HepG2 (cell line): ENCODE results near the gene NT5C. TPM values are rescaled to one million over a fixed set of nuclear protein-coding genes. Genes with fewer than 3 reads are reported as not detected.

Source experiments
- BRD4 ChIP-seq: sonication (generic); formaldehyde crosslinking; IDR thresholded peaks from 2 replicates; pipeline ENCODE4 v1.4.0; 2020; ENCODE audit warnings: missing genetic modification reagents
- CAMTA2 ChIP-seq: sonication (generic); formaldehyde crosslinking; IDR thresholded peaks from 2 replicates; pipeline ENCODE4 v1.4.0; 2020; ENCODE audit warnings: mild to moderate bottlenecking, missing genetic modification reagents, borderline replicate concordance
- CBFB ChIP-seq: sonication (generic); formaldehyde crosslinking; IDR thresholded peaks from 2 replicates; pipeline ENCODE4 v1.4.0; 2020; ENCODE audit warnings: missing genetic modification reagents
- MZF1 ChIP-seq: sonication (generic); formaldehyde crosslinking; IDR thresholded peaks from 2 replicates; pipeline ENCODE4 v1.8.1; 2023; ENCODE audit warnings: mild to moderate bottlenecking, missing genetic modification reagents, borderline replicate concordance
- NFATC3 ChIP-seq: sonication (generic); formaldehyde crosslinking; IDR thresholded peaks from 2 replicates; pipeline ENCODE4 v1.5.1; 2020; ENCODE audit warnings: mild to moderate bottlenecking, missing genetic modification reagents
- NFKBIZ ChIP-seq: IDR thresholded peaks from 2 replicates; pipeline ENCODE4 v1.6.1; 2018; ENCODE audit warnings: missing genetic modification reagents, missing compliant biosample characterization
- SALL1 ChIP-seq: sonication (generic); formaldehyde crosslinking; IDR thresholded peaks from 2 replicates; pipeline ENCODE4 v1.8.0; 2022; ENCODE audit warnings: mild to moderate bottlenecking, missing genetic modification reagents
- SATB2 ChIP-seq: sonication (generic); formaldehyde crosslinking; IDR thresholded peaks from 2 replicates; pipeline ENCODE4 v1.5.0; 2020; ENCODE audit warnings: missing genetic modification reagents
- SNAPC2 ChIP-seq: sonication (generic); formaldehyde crosslinking; IDR thresholded peaks from 2 replicates; pipeline ENCODE4 v1.8.1; 2022; ENCODE audit warnings: mild to moderate bottlenecking, missing genetic modification reagents
- ZBTB21 ChIP-seq: sonication (generic); formaldehyde crosslinking; IDR thresholded peaks from 2 replicates; pipeline ENCODE4 v1.4.0; 2020; ENCODE audit warnings: missing genetic modification reagents
- ZEB1 ChIP-seq: IDR thresholded peaks from 2 replicates; pipeline ENCODE4 v1.6.1; 2012; ENCODE audit warnings: mild to moderate bottlenecking, low read depth, inconsistent platforms; ENCODE audit not compliant: insufficient replicate concordance
- ZFX ChIP-seq: sonication (generic); formaldehyde crosslinking; IDR thresholded peaks from 2 replicates; pipeline ENCODE4 v1.4.0; 2020; ENCODE audit warnings: mild to moderate bottlenecking, low read depth, missing genetic modification reagents, moderate library complexity
- ZNF205 ChIP-seq: IDR thresholded peaks from 2 replicates; pipeline ENCODE4 v1.6.1; 2018; ENCODE audit warnings: missing biosample characterization, missing genetic modification reagents
- ZNF3 ChIP-seq: IDR thresholded peaks from 2 replicates; pipeline ENCODE4 v1.7.0; 2017; ENCODE audit warnings: inconsistent platforms
- ZNF441 ChIP-seq: sonication (generic); formaldehyde crosslinking; IDR thresholded peaks from 2 replicates; pipeline ENCODE4 v1.7.0; 2021; ENCODE audit warnings: missing genetic modification reagents, borderline replicate concordance
- ZNF547 ChIP-seq: sonication (generic); formaldehyde crosslinking; IDR thresholded peaks from 2 replicates; pipeline ENCODE4 v1.5.1; 2020; ENCODE audit warnings: mild to moderate bottlenecking, missing genetic modification reagents
- ZNF713 ChIP-seq: sonication (generic); formaldehyde crosslinking; IDR thresholded peaks from 2 replicates; pipeline ENCODE4 v1.4.0; 2020; ENCODE audit warnings: mild to moderate bottlenecking, missing genetic modification reagents
- ZSCAN9 ChIP-seq: IDR thresholded peaks from 2 replicates; pipeline ENCODE4 v1.6.1; 2016; ENCODE audit warnings: borderline replicate concordance
- polyA plus RNA-seq, 8 experiments: library from polyadenylated mRNA; depleted of rRNA in 3 of 8; stranded (reverse) in 7 of 8; unstranded in 1 of 8; fragments of >200 nt; fragmentation: Illumina TruSeq in 4 of 8; extraction: Trizol in 4 of 8; gene quantifications; 2 replicates each; pipeline versions ENCODE4 v1.2.1 to v1.2.3, GENCODE V29; 2011 to 2016; ENCODE audit warnings: low read depth in 4 of 8, missing spikeins in 1 of 8, mixed read lengths in 1 of 8; ENCODE audit not compliant: insufficient read depth in 1 of 8
- total RNA-seq, 5 experiments: library from RNA; depleted of rRNA; stranded (reverse); fragments of >200 nt; fragmentation: Illumina TruSeq; extraction: Trizol; gene quantifications; 2 replicates each; pipeline ENCODE4 v1.2.3, GENCODE V29; 2016; ENCODE audit warnings: low read depth in 1 of 5
- TF ChIP-seq, protein P1 (sequence below): IDR thresholded peaks from 2 replicates; pipeline ENCODE4 v1.6.1; 2018; ENCODE audit warnings: missing genetic modification reagents, mild to moderate bottlenecking, missing compliant biosample characterization
- TF ChIP-seq, protein P2 (sequence below): sonication (generic); formaldehyde crosslinking; IDR thresholded peaks from 2 replicates; pipeline ENCODE4 v1.8.1; 2023; ENCODE audit warnings: missing genetic modification reagents, mild to moderate bottlenecking, borderline replicate concordance
- TF ChIP-seq, protein P3 (sequence below): sonication (generic); formaldehyde crosslinking; IDR thresholded peaks from 2 replicates; pipeline ENCODE4 v1.8.0; 2022; ENCODE audit warnings: mild to moderate bottlenecking, missing genetic modification reagents
- TF ChIP-seq, protein P4 (sequence below): IDR thresholded peaks from 2 replicates; pipeline ENCODE4 v1.6.1; 2016; ENCODE audit warnings: low read depth, missing genetic modification reagents, missing compliant biosample characterization
- TF ChIP-seq, protein P5 (sequence below): sonication (generic); formaldehyde crosslinking; IDR thresholded peaks from 2 replicates; pipeline ENCODE4 v1.5.0; 2020; ENCODE audit warnings: mild to moderate bottlenecking, low read depth, missing genetic modification reagents, borderline replicate concordance

Gene NT5C
- total and polyA plus RNA-seq, 2 of the 13 experiments (the other 11 are each of a cell fraction or from before 2014, with no cell fraction given) = 42.8 to 48.6 TPM

DNA sequence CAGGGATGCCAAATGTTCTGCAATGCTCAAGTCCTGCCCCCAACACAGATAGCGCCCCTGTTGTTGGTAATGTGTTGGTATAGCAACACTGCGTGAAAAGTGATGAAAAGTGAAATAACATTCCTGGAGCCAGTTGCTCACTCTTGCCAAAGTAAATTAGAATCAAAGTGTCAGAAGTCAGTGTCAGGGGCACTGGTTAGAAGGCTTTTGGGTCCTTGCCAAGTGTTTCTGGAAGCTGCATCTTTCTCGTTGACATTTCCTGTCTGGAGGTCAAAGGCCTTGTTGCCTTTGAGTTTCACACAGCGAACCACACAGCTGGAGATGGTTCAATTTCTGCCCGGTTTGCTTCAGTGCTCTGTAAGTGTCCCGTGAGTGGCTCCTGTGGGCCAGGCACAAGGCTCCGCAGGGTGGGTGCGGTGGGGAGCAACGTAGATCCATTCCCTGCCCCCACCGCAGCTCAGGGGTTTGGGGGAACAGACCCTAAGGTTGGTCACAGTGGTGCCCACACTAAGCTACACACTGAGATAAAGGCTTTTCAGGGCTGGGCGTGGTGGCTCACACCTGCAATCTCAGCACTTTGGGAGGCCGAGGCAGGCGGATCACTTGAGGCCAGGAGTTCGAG, 47.4 kb downstream of the NT5C start (continued):
- TF ChIP-seq ZBTB21 (CRISPR knock-in tag) (no peak; the same call in 1 of the 2 replicates), MZF1 (CRISPR knock-in tag) (no peak), ZSCAN9 (CRISPR knock-in tag) (peak; percentile 82), CAMTA2 (CRISPR knock-in tag) (no peak), CBFB (peak; percentile 73; the same call in 1 of the 2 replicates), SATB2 (no peak), ZNF205 (CRISPR knock-in tag) (peak; percentile 67), SNAPC2 (CRISPR knock-in tag) (0 out of 2 replicates have a peak, but pooled peaks have one; percentile 24), ZNF713 (CRISPR knock-in tag) (peak; percentile 64; the same call in 1 of the 2 replicates), ZFX (CRISPR knock-in tag) (peak; percentile 59; the same call in 1 of the 2 replicates), ZNF547 (CRISPR knock-in tag) (peak; percentile 76; the same call in 1 of the 2 replicates), ZNF3 (CRISPR knock-in tag) (peak; percentile 62; the same call in 1 of the 2 replicates), ZEB1 (peak; percentile 26), BRD4 (0 out of 2 replicates have a peak, but pooled peaks have one; percentile 22), NFATC3 (CRISPR knock-in tag) (no peak), NFKBIZ (CRISPR knock-in tag) (peak; percentile 86), SALL1 (CRISPR knock-in tag) (peak; percentile 97), ZNF441 (CRISPR knock-in tag) (no peak; the same call in 1 of the 2 replicates)
- TF ChIP-seq, protein P1, sequence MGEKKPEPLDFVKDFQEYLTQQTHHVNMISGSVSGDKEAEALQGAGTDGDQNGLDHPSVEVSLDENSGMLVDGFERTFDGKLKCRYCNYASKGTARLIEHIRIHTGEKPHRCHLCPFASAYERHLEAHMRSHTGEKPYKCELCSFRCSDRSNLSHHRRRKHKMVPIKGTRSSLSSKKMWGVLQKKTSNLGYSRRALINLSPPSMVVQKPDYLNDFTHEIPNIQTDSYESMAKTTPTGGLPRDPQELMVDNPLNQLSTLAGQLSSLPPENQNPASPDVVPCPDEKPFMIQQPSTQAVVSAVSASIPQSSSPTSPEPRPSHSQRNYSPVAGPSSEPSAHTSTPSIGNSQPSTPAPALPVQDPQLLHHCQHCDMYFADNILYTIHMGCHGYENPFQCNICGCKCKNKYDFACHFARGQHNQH (CRISPR knock-in tag) = peak; percentile 98
- TF ChIP-seq, protein P2, sequence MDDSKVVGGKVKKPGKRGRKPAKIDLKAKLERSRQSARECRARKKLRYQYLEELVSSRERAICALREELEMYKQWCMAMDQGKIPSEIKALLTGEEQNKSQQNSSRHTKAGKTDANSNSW = no peak
- TF ChIP-seq, protein P3, sequence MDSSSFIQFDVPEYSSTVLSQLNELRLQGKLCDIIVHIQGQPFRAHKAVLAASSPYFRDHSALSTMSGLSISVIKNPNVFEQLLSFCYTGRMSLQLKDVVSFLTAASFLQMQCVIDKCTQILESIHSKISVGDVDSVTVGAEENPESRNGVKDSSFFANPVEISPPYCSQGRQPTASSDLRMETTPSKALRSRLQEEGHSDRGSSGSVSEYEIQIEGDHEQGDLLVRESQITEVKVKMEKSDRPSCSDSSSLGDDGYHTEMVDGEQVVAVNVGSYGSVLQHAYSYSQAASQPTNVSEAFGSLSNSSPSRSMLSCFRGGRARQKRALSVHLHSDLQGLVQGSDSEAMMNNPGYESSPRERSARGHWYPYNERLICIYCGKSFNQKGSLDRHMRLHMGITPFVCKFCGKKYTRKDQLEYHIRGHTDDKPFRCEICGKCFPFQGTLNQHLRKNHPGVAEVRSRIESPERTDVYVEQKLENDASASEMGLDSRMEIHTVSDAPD = peak; percentile 87; the same call in 1 of the 2 replicates
- TF ChIP-seq, protein P4, sequence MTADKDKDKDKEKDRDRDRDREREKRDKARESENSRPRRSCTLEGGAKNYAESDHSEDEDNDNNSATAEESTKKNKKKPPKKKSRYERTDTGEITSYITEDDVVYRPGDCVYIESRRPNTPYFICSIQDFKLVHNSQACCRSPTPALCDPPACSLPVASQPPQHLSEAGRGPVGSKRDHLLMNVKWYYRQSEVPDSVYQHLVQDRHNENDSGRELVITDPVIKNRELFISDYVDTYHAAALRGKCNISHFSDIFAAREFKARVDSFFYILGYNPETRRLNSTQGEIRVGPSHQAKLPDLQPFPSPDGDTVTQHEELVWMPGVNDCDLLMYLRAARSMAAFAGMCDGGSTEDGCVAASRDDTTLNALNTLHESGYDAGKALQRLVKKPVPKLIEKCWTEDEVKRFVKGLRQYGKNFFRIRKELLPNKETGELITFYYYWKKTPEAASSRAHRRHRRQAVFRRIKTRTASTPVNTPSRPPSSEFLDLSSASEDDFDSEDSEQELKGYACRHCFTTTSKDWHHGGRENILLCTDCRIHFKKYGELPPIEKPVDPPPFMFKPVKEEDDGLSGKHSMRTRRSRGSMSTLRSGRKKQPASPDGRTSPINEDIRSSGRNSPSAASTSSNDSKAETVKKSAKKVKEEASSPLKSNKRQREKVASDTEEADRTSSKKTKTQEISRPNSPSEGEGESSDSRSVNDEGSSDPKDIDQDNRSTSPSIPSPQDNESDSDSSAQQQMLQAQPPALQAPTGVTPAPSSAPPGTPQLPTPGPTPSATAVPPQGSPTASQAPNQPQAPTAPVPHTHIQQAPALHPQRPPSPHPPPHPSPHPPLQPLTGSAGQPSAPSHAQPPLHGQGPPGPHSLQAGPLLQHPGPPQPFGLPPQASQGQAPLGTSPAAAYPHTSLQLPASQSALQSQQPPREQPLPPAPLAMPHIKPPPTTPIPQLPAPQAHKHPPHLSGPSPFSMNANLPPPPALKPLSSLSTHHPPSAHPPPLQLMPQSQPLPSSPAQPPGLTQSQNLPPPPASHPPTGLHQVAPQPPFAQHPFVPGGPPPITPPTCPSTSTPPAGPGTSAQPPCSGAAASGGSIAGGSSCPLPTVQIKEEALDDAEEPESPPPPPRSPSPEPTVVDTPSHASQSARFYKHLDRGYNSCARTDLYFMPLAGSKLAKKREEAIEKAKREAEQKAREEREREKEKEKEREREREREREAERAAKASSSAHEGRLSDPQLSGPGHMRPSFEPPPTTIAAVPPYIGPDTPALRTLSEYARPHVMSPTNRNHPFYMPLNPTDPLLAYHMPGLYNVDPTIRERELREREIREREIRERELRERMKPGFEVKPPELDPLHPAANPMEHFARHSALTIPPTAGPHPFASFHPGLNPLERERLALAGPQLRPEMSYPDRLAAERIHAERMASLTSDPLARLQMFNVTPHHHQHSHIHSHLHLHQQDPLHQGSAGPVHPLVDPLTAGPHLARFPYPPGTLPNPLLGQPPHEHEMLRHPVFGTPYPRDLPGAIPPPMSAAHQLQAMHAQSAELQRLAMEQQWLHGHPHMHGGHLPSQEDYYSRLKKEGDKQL (CRISPR knock-in tag) = peak; percentile 90
- TF ChIP-seq, protein P5, sequence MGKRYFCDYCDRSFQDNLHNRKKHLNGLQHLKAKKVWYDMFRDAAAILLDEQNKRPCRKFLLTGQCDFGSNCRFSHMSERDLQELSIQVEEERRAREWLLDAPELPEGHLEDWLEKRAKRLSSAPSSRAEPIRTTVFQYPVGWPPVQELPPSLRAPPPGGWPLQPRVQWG (CRISPR knock-in tag) = no peak
